Right hindlimb (tissue), 1 donor: ENCODE measurements around the gene FKBP5.
"Not testable (repeated sequence)": the region's sequence is repeated elsewhere in the genome, so short reads cannot be mapped to it uniquely, and the experiment has no call there.

ENCODE experiments used
- DNase-seq: peaks from one replicate; pipeline ENCODE4 v3.0.0-alpha.2; 2018

The FKBP5 gene

DNA sequence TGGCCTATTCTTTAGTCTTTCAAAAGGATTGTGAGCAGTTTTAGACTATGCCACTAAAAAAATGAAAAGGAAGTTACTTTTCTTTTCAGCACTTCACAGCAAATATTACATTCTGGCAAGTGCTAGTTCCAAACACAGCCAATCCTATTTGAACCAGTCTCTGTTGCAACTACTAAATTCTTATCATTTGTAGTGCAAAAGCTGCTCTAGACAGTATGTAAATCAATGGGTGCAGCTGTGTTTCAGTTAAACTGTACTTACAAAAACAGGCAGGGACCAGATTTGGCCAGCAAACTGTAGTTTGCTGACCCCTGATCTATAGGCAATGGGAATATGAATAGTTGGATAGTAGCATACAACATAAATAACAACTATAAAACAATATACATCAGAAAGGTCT is 107.9 kb downstream of the FKBP5 start:
- DNase-seq, result no peak

DNA sequence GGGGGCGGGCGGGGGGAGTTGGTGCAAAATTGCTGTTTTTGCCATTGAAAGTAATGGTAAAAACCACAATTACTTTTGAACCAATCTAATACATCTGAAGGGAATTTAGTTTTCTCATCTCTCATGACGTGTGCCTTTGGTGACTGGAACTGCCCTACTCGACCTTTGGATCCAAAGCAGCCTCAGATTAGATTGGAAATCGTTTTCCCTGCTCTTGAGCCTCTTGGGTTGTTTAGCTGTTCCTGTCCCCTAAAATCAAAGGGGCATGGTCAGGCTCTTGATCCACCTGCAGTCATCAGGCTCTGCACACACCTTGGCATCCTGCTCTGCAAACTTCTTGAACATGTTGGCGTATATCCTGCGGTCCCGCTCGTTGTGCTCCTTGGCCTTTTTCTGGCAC is 112.0 kb downstream of the FKBP5 start:
- DNase-seq, result no peak

DNA sequence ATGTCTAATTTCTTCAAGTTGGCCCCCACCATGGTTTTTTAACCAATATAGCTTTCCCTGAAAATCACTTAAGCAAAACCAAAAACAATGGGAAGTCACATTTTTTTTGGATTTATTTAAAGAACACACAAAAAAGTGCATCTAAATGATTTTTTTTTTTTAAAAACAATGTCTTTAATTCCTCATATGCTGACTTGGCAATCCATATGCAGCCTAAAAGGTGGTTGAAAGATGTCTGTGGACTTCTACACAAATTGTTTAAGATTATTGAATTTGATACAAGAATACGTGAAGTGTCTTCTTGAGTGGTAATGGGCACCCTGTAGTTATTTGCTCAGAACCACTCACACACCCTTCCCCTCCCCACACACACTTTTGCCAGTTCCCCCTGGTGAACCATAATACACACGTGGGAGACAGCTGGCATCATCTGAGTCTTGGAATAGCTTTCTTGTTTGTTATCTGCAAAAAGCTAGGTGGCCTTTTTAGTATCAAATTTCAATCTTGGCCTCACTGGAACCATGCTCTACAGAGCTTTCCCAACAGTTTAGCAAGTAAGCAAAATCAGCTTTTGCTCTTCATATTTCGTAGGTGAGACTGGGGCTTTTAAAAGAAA is 115.1 kb downstream of the FKBP5 start:
- no peak for DNase-seq

DNA sequence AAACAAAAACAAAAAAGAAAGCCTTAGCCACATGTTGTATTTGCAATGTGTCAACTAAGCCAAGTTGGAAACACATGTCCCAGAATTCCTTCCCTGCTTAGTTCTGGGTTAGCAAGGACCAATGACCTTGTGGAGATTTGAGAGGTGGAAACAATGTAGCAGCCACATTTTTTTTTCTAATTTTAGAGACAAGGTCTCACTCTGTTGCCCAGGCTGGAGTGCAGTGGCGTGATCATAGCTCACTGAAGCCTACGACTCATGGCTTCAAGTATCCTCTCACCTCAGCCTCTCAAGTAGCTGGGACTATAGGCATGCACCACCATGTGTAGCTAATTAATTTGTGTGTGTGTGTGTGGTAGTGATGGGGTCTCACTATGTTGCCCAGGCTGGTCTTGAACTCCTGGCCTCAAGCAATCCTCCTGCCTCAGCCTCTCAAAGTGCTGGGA is 117.8 kb downstream of the FKBP5 start:
- not testable (repeated sequence) for DNase-seq

DNA sequence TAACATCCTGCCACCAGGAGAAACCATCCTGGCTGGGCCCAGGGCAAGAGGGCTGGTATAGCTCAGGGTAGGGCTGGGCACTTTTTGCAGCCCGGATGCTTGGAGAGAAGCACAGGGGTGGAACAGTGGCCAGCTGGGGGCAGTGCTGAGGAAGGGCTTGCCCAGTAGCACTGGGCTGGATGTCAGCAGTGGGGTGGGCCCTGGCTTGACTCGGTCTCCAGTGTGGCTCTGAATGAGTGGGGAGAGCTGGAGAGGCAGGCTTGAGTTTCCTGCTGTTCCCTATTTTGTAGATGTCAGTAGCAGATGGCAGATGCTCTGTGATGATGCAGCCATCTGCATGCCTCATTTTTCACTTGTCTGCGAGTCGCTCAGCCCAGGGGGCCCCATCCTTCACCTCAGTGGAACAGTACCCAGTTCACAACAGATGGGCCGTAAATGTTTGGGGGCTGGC is 119.7 kb downstream of the FKBP5 start:
- peak; percentile 27 for DNase-seq

DNA sequence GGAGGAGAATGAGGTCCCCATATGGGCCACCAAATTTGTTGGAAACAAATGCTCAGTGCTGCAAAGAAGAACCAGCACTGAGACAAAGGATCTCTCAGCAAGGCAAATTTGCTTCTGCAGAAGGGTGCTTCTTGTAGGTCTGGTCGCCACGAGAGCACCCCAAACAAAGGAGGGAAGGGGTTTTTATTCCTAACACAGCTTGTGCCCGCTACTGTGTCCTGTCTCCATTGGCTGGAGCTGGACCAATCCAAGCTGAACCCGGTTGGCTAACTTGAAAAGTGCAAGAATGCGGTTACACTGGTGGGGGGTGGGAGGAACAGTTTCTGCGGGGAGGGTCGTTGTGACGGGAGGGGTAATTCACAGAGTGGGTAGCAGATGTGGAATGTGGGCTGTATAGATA is 121.9 kb downstream of the FKBP5 start:
- DNase-seq, result no peak

DNA sequence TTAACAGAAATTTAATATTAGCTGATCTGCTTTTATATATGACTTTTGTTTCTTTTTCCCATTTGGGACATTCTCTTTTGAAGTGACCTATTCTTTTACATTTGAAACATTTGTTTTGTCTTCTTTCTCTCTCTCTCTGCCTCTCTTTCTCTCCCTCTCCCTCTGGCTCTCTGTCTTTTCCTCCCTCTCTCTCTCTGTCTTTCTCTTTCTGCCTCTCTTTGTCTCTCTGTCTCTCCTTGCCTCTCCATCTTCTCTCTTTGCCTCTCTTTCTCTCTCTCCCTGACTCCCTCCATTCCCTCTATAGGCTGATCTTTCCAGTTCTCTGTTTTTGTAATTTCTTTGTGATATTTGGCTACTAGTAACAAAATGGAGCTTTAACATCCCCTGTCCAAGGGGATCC is 124.0 kb downstream of the FKBP5 start:
- no peak for DNase-seq

DNA sequence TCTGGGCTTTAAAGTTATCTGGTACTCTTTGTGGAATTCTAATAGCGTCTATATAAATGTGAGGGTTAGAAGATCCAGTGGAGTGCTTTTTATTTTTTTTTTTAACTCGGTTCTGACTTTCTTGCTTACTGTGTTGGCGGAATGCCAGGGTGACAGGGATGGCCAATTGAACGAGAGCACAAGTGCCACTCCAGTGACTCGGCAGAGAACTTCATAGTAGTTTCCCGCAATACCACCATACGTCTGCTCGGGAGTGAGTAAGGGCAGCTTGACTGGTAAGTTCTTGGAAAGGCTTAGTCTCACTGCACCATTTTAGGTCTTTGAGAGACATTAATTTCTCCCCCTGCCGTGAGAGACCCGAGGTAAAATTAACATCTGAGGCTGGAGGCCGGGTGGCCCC is 126.7 kb downstream of the FKBP5 start:
- no peak for DNase-seq

DNA sequence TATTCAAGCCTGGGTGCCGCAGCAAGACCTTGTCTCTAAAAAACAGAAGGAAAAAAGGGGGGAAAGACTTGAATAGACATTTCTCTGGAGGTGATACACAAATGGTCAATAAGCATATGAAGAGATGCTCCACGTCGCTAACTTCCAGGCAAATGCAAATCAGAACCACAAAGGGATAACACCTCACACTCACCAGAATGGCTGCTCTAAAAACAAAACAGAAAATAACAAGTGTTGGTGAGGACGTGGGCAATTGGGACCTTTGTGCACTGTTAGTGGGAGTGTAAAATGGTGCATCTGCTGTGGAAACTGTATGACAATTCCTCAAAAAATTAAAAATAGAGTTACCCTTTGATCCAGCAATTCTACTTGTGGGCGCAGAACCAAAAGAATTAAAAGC is 127.6 kb downstream of the FKBP5 start:
- DNase-seq, result no peak

DNA sequence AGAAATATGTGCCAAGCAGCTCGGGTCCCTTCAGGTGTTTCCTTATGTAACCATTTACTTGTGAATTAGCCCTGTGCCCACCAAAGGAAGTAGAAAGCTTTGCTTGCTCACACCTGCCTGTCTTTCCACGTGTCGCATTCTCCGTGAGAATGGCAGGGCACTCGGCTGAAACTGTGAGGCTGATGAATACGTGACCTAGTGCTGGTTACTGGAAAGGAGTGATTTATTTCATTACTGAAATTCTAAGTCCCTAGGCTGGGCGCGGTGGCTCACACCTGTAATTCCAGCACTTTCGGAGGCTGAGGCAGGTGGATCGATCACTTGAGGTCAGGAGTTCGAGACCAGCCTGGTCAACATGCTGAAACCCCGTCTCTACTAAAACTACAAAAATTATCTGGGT is 130.1 kb downstream of the FKBP5 start:
- no peak for DNase-seq

DNA sequence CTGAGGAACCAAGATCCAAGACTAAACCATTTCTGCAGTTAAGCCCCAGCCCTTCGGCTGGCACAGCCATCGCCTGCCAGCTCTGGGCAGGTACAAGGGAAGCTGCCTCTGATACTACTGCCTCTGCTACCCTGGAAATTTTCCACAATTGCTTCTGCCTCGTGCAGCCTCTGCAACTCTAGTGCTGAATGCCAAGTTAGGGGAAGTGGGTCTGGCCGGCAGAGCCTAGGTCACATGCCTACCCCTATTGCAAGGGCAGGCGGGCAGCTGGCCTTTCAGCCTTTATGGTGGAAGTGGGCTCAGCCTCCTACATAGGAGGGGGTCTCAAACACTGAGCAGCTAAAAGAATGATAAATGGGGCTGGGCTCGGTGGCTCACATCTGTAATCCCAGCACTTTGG is 131.5 kb downstream of the FKBP5 start:
- no peak for DNase-seq

DNA sequence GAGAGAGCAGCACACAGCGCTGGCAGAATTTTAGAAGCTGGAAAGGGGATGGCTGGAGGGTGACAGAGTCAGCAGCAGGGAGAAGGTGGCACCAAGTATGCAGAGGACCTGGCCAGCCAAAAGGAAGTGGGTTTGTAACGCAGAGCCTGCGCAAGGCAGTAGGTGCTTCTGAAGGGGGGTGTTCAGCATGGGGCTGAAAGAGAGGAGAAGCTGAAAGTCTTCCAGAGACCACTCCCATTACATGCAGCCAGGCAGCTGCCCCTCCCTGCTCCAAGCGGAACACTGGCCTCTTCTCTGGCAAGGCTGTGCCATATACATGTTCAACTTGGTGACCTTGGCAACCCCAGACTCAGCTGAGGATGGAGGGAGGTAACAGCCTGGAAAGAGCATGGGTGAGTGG is 133.9 kb downstream of the FKBP5 start:
- DNase-seq, result no peak

DNA sequence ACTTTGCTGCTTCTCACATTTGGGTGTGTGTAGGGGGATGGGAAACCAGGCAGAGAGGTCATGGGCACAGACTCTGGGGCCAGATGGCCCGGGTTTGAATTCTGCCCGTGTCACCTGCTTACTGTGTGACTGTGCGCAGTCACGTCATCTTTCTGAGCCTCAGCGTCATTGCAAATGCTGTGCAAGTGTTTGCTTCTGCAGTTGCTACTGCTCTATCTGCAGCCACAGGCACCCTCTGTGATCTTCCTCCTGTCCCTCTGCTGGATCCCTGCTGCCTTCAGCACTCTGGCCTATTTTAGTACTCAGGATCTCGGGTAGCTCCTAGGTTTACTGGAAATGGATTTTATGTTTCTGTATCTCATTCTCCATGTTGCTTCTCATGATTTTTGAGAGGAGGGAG is 135.4 kb downstream of the FKBP5 start:
- no peak for DNase-seq

DNA sequence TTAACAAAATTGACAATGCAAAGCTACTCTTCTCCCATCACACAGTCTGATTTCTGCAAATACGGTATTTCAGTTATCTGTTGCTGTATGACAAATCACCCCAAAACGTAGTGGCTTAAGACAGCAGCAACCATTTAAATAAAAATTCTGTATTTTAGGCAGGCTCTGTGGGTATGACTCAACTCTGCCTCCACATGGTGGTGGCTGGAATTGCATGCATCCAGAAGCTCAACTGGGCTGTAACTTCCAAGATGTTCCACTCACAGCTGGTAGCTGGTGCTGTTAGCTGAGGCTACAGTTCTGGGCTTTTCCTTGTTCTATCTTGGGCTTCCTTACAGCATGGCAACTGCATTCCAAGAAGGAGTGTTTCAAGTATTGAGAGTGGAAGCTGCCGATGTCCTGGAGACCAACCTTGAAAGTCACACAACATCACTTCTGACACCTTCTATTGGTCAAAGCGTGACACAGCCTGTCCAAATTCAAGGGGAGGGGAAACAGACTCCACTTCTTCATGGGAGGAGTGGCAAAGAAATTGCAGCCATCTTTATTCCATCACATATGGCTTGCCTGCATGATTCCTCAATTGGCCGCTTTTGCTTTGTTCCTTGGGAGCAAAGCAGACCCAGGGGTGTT is 136.3 kb downstream of the FKBP5 start:
- no peak for DNase-seq

DNA sequence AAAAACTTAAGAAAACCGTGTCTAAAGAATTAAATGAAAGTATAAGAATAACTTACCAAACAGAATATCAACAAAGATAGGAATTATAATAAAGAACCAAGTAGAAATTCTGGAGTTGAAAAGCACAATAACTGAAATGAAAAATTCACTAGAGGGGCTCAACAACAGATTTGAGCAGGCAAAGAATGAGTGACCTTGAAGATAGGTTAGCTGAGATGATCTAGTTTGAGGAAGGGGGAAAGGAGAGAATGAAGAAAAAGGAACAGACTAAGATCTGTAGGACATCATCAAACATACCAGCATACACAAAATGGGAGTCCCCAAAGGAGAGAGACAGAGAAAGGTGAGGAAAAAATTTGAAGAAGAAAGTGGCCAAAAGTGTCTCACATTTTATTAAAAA is 138.3 kb downstream of the FKBP5 start:
- DNase-seq, result no peak

DNA sequence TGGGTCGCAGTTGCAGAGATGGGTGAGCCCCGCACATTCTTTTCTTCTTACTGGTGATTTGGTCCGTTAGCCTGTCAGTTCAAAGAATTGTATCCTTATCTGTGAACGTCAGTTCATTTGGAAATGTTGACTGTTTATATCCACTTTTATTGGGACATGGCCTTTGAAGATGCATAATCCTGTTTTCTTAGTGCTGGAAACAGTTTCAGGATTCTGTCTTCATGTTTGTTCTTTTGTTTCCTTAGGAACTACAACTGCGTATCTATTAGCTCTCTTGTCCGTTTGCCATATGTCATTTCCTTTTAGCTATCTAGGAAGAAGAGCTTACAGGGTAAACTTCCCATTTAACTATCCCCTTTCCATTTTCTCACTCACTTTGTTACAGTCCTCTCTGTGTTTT is 141.0 kb downstream of the FKBP5 start:
- DNase-seq, result no peak

DNA sequence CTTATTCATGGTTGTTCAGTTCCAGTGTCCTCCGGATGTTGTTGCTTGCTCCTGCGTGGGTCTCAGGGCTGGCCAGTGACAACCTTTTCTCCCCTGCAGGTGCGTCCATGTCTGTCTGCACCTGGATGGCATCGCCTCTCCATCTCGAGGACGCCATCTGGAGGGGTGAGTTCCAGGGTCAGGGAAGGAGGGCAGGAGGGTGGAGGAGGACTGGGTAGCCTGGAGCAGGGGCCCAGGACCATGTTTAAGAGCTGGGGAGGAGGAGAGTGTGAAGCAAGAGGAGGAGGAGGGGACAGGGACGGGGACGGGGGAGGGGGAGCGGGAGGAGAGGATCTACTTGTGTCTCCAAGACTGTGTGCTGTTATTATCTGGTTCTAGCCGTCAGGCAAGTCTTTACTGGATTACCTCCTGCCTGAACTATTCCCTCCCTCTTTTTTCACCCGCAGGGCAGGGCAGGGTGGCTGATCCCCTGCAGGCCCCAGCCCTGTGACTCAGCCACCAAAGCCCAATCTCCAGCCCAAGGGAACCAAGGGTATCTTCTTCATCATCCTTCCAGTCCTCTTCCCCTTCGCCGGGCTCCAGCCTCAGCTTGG is 143.8 kb downstream of the FKBP5 start:
- DNase-seq, result no peak

DNA sequence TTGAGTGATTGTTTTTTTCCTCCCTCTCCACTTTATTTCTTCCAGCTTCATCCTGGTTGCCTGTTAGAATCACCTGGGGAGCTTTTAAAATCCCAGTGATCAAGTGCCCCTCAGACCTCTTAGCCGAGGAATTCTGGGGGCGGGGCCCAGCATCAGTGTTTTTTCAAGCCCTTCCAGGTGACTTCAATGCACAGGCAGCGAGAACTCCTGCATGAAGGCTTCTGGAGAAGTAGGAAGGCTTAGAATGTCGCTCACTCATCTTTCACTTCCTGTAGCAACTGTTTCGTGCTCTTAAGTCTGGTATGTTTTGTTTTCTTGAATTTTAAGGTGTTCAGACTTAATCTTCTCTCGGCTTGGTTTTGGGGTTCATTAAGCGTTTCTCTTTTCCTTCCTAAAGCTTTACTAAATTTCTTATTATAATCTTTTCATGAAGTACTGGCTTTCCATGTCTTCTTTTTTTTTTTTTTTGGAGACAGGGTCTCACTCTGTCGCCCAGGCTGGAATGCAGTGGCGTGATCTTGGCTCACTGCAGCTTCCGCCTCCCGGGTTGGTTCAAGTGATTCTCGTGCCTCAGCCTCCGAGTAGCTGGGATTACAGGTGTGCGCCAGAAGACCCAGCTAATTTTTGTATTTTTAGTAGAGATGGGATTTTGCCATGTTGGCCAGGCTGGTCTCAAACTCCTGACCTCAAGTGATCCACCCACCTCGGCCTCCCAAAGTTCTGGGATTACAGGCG is 145.1 kb downstream of the FKBP5 start:
- DNase-seq, result no peak

DNA sequence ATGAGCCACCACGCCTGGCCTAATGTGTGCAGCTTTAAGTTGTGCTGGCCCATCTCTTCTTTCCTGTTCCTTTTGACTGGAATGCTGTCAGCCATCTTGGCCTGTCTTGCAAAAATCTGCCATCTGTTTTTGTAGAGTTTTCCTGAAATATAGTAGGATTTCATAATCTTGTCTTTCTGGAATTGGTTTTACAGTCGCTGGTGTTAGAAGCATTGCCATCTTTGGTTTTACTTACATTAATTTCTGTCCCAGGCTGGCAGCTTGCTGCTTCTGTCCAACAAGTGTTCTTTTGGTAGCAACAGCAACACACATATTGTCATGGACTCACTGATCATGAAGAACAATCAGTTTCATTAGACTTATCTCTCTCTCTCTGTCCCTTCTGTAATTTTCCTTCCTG is 146.9 kb downstream of the FKBP5 start:
- DNase-seq, result no peak

DNA sequence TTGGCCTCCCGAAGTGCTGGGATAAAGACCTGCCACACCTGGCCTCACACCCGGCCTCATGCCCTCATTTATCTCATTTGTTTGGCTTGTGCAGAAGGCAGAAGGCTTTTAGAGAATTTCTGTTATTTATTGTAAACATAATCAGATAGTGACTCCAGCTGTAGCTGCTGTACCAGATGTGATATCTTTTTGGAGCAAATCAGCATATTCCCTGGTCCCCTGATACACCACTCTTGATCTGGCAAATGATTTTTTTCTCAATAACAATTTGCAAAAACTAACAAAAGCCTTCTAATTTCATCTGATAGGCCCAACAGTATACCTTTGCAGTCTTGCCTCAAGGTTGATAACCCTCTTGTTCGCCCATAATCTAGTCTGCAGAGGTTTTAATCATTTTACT is 149.5 kb downstream of the FKBP5 start:
- DNase-seq, result no peak

DNA sequence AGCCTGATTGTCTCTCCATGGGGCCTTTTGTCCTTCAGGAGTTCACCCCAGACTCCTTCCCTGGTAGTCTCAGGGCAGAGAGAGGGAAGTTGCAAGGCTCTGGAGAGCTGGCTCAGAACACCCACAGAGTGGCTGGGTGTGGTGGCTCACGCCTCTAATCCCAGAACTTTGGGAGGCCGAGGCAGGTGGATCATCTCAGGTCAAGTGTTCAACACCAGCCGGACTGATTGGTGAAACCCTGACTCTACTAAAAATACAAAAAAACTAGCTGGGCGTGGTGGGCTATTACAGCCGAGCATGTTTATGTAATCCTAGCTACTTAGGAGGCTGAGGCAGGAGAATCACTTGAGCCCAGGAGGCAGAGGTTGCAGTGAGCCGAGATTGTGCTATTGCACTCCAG is 152.9 kb downstream of the FKBP5 start:
- not testable (repeated sequence) for DNase-seq

DNA sequence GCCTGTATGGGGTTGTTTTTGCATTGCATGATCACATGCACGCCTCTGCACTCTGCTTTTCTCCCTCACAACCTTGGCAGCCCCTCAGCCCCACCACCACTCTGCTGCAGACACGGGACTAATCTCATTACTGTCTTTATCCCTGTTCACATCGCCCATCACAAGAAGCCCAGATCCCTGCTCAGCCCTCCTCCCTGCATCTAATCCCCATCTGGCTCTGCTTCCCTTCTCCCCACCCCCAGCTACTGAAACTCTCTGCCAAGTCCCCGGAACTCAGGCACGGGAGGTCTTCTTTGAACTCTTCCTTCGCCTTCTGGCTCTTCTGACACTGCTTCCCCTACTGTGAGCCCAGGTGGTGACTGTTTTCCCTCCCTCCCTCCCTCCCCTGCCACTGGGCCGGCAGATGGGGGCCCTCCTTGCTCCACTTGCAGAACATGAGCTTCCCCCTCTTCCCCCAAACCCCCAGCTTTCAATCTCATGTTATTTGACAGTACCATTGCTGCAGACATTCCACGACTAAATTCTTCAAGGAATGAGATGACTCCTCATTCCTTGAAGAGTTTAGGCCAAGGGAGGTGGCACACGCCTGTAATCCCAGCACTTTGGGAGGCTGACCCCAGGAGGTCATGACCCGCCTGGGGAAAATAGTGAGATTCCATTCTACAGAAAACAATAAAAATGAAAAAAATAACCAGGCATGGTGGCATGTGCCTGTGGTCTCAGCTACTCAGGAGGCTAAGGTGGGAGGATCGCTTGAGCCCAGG is 154.1 kb downstream of the FKBP5 start:
- DNase-seq, result peak; percentile 78

DNA sequence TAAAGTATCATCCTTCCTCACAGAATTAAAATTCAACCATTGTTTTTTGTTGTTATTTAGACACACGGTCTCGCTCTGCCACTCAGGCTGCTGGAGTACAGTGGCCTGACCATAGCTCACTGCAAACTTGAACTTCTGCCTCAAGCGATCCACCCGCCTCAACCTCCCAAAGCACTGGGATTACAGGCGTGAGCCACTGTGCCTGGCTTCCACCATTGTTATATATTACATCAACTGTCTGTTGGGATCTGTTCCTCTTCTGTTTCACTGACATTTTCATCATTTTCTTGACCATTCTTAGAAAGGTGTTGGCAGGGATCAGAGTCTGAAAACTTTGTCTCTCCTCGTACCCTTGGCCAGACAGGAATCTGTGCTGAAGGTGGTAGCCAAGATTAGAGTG is 154.7 kb downstream of the FKBP5 start:
- DNase-seq, result no peak
